Daoy (cell line): Measurements from ENCODE around the gene SLC35E2B. TPM values are rescaled to one million over a fixed set of nuclear protein-coding genes. Genes with fewer than 3 reads are reported as not detected.

Experiments used
- DNase-seq: peaks from one replicate; pipeline ENCODE4 v3.0.0-alpha.2; 2015; ENCODE audit warnings: low read depth
- total RNA-seq: library from RNA; depleted of rRNA; stranded (reverse); fragments of >200 nt; shearing (Covaris generic); gene quantifications from 2 replicates; pipeline ENCODE4 v1.2.3, GENCODE V29; 2014; rRNA removed

Gene SLC35E2B
- total RNA-seq, 1 experiment from 2014 or later: 12.2 TPM

DNA sequence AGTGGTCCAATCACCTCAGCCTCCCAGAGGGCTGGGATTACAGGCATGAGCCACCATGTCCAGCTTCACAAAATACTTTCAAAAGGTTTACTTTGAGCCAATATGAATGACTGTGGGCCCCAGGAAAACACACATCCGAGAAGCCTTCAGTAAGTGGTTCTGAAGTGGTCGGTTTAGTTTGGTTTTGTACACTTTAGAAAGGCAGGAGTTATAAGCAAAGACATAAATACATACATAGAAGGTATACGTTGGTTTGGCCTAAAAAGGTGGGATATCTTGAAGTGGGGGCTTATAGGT is 80.5 kb downstream of the SLC35E2B start:
- no peak for DNase-seq

DNA sequence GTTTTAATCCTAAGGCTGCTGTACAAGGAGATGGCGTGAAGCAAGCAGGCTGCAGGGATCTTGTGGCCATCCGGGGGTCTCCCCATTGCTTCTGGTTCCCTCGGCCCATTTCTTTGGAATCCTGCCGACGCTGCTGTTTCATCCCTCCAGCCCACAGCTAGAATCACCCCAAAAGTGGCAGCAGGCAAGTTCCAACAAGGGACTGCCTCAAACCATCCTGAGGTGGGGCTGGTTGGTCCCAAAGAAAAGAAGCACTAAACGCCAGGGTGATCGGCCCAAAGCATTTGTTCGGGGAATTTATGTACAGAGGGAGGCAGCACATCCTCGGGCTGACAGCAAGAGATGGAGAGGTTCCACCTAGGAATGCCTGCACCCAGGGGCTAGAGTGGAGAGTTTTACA is 81.8 kb downstream of the SLC35E2B start:
- no peak for DNase-seq

DNA sequence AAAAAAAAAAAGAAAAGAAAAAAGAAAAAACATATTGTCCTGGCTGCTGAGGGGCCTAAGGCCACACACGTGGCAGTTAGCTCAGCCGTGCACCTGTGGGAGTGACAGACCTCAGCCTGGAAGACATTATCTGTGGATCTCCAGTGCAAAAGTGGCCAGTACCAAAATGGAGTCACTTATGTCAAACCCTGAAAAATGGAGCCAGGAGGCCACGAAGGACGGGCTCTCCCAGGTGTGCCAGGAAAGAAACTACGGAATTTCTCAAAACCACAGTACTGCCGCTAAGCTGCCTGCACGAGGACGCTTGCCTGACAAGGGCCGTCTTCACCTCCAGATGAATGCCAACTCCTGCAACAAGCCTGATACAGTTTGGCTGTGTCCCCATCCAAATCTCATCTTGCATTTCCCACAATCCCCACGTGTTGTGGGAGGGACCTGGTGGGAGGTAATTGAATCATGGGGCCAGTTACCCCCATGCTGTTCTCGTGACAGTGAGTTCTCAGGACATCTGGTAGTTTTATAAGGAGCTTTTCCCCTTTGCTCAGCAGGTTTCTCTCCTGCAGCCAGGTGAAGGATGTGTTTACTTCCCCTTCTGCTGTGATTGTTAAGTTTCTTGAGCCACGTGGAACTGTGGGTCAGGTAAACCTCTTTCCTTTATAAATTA is 82.6 kb downstream of the SLC35E2B start:
- DNase-seq: no peak

Other genes with a start within 250 kb of the SLC35E2B start
- 0.06 and 0.29 TPM in 2 replicates for gene ATAD3C, start 243.1 kb downstream of the SLC35E2B start, total RNA-seq
- 46.8 and 47.5 TPM in 2 replicates for gene ATAD3B, start 221.0 kb downstream of the SLC35E2B start, total RNA-seq
- gene ATAD3A, start 180.6 kb downstream of the SLC35E2B start, total RNA-seq: 85.1 and 85.4 TPM in 2 replicates
- 0.11 TPM in 1 of 2 replicates, not detected in the other for gene TMEM240, start 152.2 kb downstream of the SLC35E2B start, total RNA-seq
- 67.3 and 71.3 TPM in 2 replicates for gene SSU72, start 117.9 kb downstream of the SLC35E2B start, total RNA-seq
- gene FNDC10, start 92.7 kb downstream of the SLC35E2B start, total RNA-seq: 1.8 TPM in 1 of 2 replicates, not detected in the other
- 31.3 and 38.3 TPM in 2 replicates for gene MIB2, start 77.3 kb downstream of the SLC35E2B start, total RNA-seq
- gene MMP23B, start 60.6 kb downstream of the SLC35E2B start, total RNA-seq: 0.17 TPM in 1 of 2 replicates, not detected in the other
- gene CDK11B, start 33.8 kb downstream of the SLC35E2B start, total RNA-seq: 9.9 and 17.0 TPM in 2 replicates
- gene CDK11A, start 31.6 kb upstream of the SLC35E2B start, total RNA-seq: 10.0 and 13.5 TPM in 2 replicates
- 31.2 and 39.5 TPM in 2 replicates for gene NADK, start 85.7 kb upstream of the SLC35E2B start, total RNA-seq
- 49.3 and 50.1 TPM in 2 replicates for gene GNB1, start 198.3 kb upstream of the SLC35E2B start, total RNA-seq
- 0.23 TPM in 1 of 2 replicates, not detected in the other for gene CALML6, start 222.5 kb upstream of the SLC35E2B start, total RNA-seq
- gene TMEM52, start 226.5 kb upstream of the SLC35E2B start, total RNA-seq: 0.23 and 0.33 TPM in 2 replicates